ENCODE data around the gene SLC15A4.

GRCh38 chr12:128810182-128811127 is 13.3 kb downstream of the SLC15A4 start:
- TF ChIP-seq POLR2AphosphoS5 (IDR thresholded peaks at IDR 0.05; ENCODE audit: insufficient read depth, low read depth, low read length) = no peak
- TF ChIP-seq CTCF (IDR thresholded peaks at IDR 0.05; ENCODE audit: extremely low read depth in 1 of 2, insufficient read depth in 1 of 2, low read depth in 1 of 2, low read length in 2 of 2) = no peak
- TF ChIP-seq POLR2A (IDR thresholded peaks at IDR 0.05; ENCODE audit: low read depth, low read length) = no peak
- TF ChIP-seq MAX (IDR thresholded peaks at IDR 0.05; ENCODE audit: insufficient read depth, insufficient read length) = no peak
- TF ChIP-seq JUN (IDR thresholded peaks at IDR 0.05; ENCODE audit: borderline replicate concordance, insufficient read depth, insufficient read length, low read depth) = no peak
- TF ChIP-seq EZH2 (IDR thresholded peaks at IDR 0.05; ENCODE audit: borderline replicate concordance, low read depth, low read length, severe bottlenecking) = no peak
- no peak for TF ChIP-seq FOS (IDR thresholded peaks at IDR 0.05; ENCODE audit: borderline replicate concordance, insufficient read depth, low read length)
- TF ChIP-seq GATA2 (IDR thresholded peaks at IDR 0.05; ENCODE audit: insufficient read depth, insufficient read length, low read depth, low read length) = no peak

All from endothelial cell of umbilical vein (primary cell).